ENCODE data around the gene SLC38A4. TPM values are rescaled to one million over a fixed set of nuclear protein-coding genes. Genes with fewer than 3 reads are reported as not detected.

Gene SLC38A4
- total and polyA plus RNA-seq, 9 of the 15 experiments (the other 6 are each of a cell fraction or from before 2014, with no cell fraction given): 0.16 TPM; not detected in 8

GRCh38 chr12:46754550-46754949, 71.2 kb downstream of the SLC38A4 start:
- H3K4me3 ChIP-seq: no peak overlapping the region
- H2AFZ ChIP-seq (ENCODE audit: low read depth, low read length): no peak overlapping the region
- ATAC-seq (no peak), FAIRE-seq (no peak), DNase-seq (ENCODE audit: extremely low read depth in 1 of 4, low spot score in 3 of 4) (no peak)
- no peaks in the 10 kb centered on the region for H3K36me3 ChIP-seq (ENCODE audit: control insufficient read depth, insufficient read depth, low read length)
- no peaks in the 10 kb centered on the region for H3K4me1 ChIP-seq (replicated peaks in 1 of 2; ENCODE audit: control insufficient read depth in 2 of 2, insufficient read depth in 2 of 2, low read length in 2 of 2)
- H3K27ac ChIP-seq (ENCODE audit: extremely low read depth, low read depth, low read length): no peak overlapping the region
- intact Hi-C loops (cut with micrococcal nuclease): no loop called here
- ChIA-PET CTCF (ENCODE audit: low intra/inter-chr PET ratio) (no interaction called here), POLR2A (no interaction called here)
- no peaks in the 10 kb centered on the region for H3K27me3 ChIP-seq (ENCODE audit: control insufficient read depth in 2 of 2, insufficient read depth in 2 of 2, low read length in 2 of 2)
- no peaks in the 10 kb centered on the region for H3K9me3 ChIP-seq (replicated peaks; ENCODE audit: control insufficient read depth, insufficient read depth, low read depth, low read length)
- H3K9me1 ChIP-seq (ENCODE audit: control insufficient read depth, insufficient read depth, low read length): no peaks in the 10 kb centered on the region
- in situ Hi-C loops (cut with MboI): no loop called here
- no TSS peak for BruUV-seq (replicated peaks)
- H3K9ac ChIP-seq (ENCODE audit: insufficient read depth in 1 of 2, low read depth in 2 of 2, low read length in 2 of 2): no peak overlapping the region
- 2% methylated on average over 3 of the region's 3 CpGs for WGBS (ENCODE audit: insufficient coverage, low coverage, missing lambda C conversion rate)
- H3K4me2 ChIP-seq (ENCODE audit: insufficient read depth, low read length): no peak overlapping the region
- TF ChIP-seq CEBPG (CRISPR knock-in tag; IDR thresholded peaks at IDR 0.05) (no peak), CEBPG (tag; conservative IDR thresholded peaks at IDR 0.05 in 1 of 2, IDR thresholded peaks at IDR 0.05 in 1 of 2) (0 out of 4 replicates have a peak, but pooled peaks of 1 of the 2 experiments have one; percentile 14), ID3 (CRISPR knock-in tag; IDR thresholded peaks at IDR 0.05) (no peak), ID3 (tag; IDR thresholded peaks at IDR 0.05) (no peak), MAFK (IDR thresholded peaks at IDR 0.05; ENCODE audit: low read length) (no peak), NKRF (IDR thresholded peaks at IDR 0.05; ENCODE audit: borderline replicate concordance) (no peak)
- no peaks in the 10 kb centered on the region for H3K79me2 ChIP-seq (ENCODE audit: control insufficient read depth, insufficient read depth, low read length)
- H4K20me1 ChIP-seq (replicated peaks; ENCODE audit: control insufficient read depth, insufficient read depth, low read length): no peaks in the 10 kb centered on the region
